Naive thymus-derived CD8-positive, alpha-beta T cell (primary cell): ENCODE results near the gene CYSRT1. TPM values are rescaled to one million over a fixed set of nuclear protein-coding genes. Genes with fewer than 3 reads are reported as not detected.

ENCODE experiments used
- ATAC-seq, 2 donors: fragments of 150-1000 bp; cut with Tn5 transposase in 1 of 2; sonication (Bioruptor Pico), chemical (Tn5 transposase) in 1 of 2; 1 replicate in 1 of 2; 2 replicates in 1 of 2; pipeline ENCODE4 v1.10.0; 2021; ENCODE audit warnings: mild to moderate bottlenecking in 2 of 2, moderate library complexity in 2 of 2
- POLR2A ChIA-PET: fragments of 350-600 bp; sonication (Branson Sonifier 250); formaldehyde crosslinking; loops from one replicate; lab custom pipeline; 2021; ENCODE audit warnings: antibody characterized with exemption; lab: Charles Lee
- DNase-seq, 10 donors: peaks; one replicate each; pipeline versions ENCODE4 v3.0.0 to v3.0.0-alpha.2; 2020 to 2022
- H3K27ac Mint-ChIP-seq, 10 donors: one replicate each; pipeline ENCODE4 v1.8.0; 2020 to 2022; ENCODE audit warnings: mild to moderate bottlenecking in 10 of 10, mixed read lengths in 10 of 10, moderate library complexity in 4 of 10, inconsistent platforms in 1 of 10
- H3K27me3 Mint-ChIP-seq, 5 donors: one replicate each; pipeline ENCODE4 v1.8.0; 2021 to 2022; ENCODE audit warnings: mixed read lengths in 5 of 5
- H3K36me3 Mint-ChIP-seq, 3 donors: one replicate each; pipeline ENCODE4 v1.8.0; 2020 to 2022; ENCODE audit warnings: mixed read lengths in 3 of 3, mild to moderate bottlenecking in 2 of 3, inconsistent platforms in 1 of 3
- H3K4me1 Mint-ChIP-seq, 4 donors: one replicate each; pipeline ENCODE4 v1.8.0; 2021 to 2022; ENCODE audit warnings: mixed read lengths in 4 of 4
- H3K4me3 Mint-ChIP-seq, 10 donors: one replicate each; pipeline ENCODE4 v1.8.0; 2020 to 2022; ENCODE audit warnings: mild to moderate bottlenecking in 10 of 10, mixed read lengths in 10 of 10, moderate library complexity in 6 of 10, inconsistent platforms in 1 of 10
- H3K9me3 Mint-ChIP-seq, 9 donors: one replicate each; pipeline ENCODE4 v1.8.0; 2020 to 2022; ENCODE audit warnings: mixed read lengths in 9 of 9, mild to moderate bottlenecking in 3 of 9, inconsistent platforms in 1 of 9, moderate library complexity in 1 of 9
- polyA plus RNA-seq, 3 donors: library from polyadenylated mRNA; unstranded; fragments of 300-500 nt; fragmentation: Illumina TruSeq; gene quantifications; one replicate each; pipeline ENCODE4 v1.2.3, GENCODE V29; 2021
- total RNA-seq, 8 experiments: library from RNA in 2 of 8; stranded (reverse) in 2 of 8; gene quantifications; one replicate each; pipeline ENCODE4 v1.2.3 and lab custom pipeline; 2021 to 2026

The CYSRT1 gene
- total and polyA plus RNA-seq, 5 experiments from 2014 or later = 0.30 to 0.47 TPM; not detected in 3

GRCh38 chr9:137184881-137185660 lies 39.9 kb upstream of the CYSRT1 start:
- no peak for DNase-seq
- peaks cover 0 to 29% (median 14%) of the 10 kb centered on the region in 3 donors for H3K36me3 Mint-ChIP-seq
- no peaks in the 10 kb centered on the region for H3K27me3 Mint-ChIP-seq
- ATAC-seq = no peak
- peaks cover 5 to 44% (median 32%) of the 10 kb centered on the region in 4 donors for H3K4me1 Mint-ChIP-seq
- H3K9me3 Mint-ChIP-seq = no peaks in the 10 kb centered on the region
- peak overlapping the region in 1 of 10 donors; percentile 48 for H3K4me3 Mint-ChIP-seq
- POLR2A ChIA-PET = interaction anchor here (0.7 to 1.4 kb wide), 2 partner anchors 10 to 55 kb away, joined by 3 read pairs; no protein-coding TSS in a partner anchor
- H3K27ac Mint-ChIP-seq = peak overlapping the region in 1 of 10 donors; percentile 52

DNA sequence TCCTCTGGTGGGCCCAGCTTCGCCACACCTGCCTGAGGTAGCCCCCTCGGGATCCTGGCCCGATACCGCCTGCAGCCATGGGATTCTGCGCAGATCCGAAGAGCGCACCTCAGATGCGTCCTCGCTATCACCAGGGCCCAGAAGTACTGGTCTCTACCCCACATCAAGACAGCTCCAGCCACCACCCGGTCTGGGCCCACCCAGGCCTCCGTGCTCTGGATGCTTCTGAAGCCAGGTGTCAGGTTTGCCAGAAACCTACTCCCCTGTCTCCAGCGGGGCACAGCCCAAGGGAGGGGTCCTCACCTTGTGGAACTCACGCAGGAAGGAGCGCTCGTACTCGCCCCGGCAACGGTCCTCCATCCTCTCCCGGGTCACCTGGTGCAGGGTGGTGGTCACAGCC lies 39.1 kb upstream of the CYSRT1 start:
- DNase-seq (no peak), ATAC-seq (no peak)
- H3K36me3 Mint-ChIP-seq = peaks cover 0 to 32% (median 13%) of the 10 kb centered on the region in 3 donors
- POLR2A ChIA-PET = interaction anchor here (0.6 to 1.4 kb wide), 2 partner anchors 11 to 759 kb away, joined by 3 to 12 read pairs; no protein-coding TSS in a partner anchor
- no peaks in the 10 kb centered on the region for H3K27me3 Mint-ChIP-seq
- H3K4me3 Mint-ChIP-seq = peak overlapping the region in 4 of 10 donors; percentile 19 to 95 (median 90)
- peaks cover 8 to 49% (median 39%) of the 10 kb centered on the region in 4 donors for H3K4me1 Mint-ChIP-seq
- no peaks in the 10 kb centered on the region for H3K9me3 Mint-ChIP-seq
- no peak overlapping the region for H3K27ac Mint-ChIP-seq

DNA sequence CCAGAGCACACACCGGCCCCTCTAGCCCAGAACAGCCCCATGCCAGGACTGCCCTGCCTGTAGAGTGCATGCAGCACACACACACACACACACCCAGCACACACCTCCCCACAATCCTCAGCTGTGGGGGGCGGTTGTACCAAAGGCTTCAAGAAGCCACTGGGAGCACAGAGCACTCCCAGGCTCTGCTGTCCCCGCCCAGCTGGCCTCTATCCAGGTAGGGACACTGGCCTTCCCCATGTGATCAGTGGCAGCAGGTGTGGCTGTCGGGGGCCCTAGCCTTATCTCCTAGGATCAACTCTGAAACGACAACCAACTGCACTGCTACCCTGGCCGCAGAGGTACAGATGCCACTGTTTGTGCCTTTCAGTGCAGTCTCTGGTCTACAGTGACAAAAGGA lies 38.6 kb upstream of the CYSRT1 start:
- DNase-seq (no peak), ATAC-seq (no peak)
- peak overlapping the region in 4 of 10 donors; percentile 47 to 96 (median 64) for H3K27ac Mint-ChIP-seq
- H3K27me3 Mint-ChIP-seq = no peaks in the 10 kb centered on the region
- H3K4me3 Mint-ChIP-seq = peak overlapping the region; percentile 30 to 95 (median 88)
- peaks cover 8 to 50% (median 41%) of the 10 kb centered on the region in 4 donors for H3K4me1 Mint-ChIP-seq
- peaks cover 0 to 32% (median 13%) of the 10 kb centered on the region in 3 donors for H3K36me3 Mint-ChIP-seq
- POLR2A ChIA-PET = interaction anchor here (0.6 to 8.1 kb wide), 5 partner anchors 12 to 759 kb away, joined by 3 to 135 read pairs (median 12); partner anchors contain the start of genes CYSRT1, NDOR1, RNF208 and RNF224
- H3K9me3 Mint-ChIP-seq = no peaks in the 10 kb centered on the region

DNA sequence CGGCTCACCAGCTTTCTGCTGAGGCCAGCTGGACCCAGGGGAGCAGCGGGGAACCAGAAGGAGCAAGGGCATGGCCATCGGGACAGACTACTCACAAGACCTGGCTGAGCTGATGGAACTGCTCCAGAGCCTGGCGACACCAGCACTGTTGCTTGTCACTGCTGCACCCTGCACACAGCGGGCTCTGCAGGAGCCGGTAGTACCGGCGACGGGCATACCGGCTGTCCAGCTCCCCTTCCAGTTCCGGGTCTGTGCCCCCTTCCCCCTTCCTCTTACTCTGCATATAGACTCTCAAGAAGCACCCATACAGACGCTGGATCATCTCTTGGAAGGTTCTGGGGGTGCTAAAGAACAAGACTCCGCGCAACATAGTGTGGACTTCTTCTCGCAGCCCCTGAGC lies 37.6 kb upstream of the CYSRT1 start:
- Mint-ChIP-seq H3K4me3 (peak overlapping the region; percentile 87 to 96 (median 91)), H3K36me3 (peaks cover 0 to 27% (median 9%) of the 10 kb centered on the region in 3 donors), H3K27ac (peak overlapping the region; percentile 83 to 97 (median 93)), H3K4me1 (peaks cover 8 to 50% (median 41%) of the 10 kb centered on the region in 4 donors), H3K9me3 (no peaks in the 10 kb centered on the region), H3K27me3 (no peaks in the 10 kb centered on the region)
- ATAC-seq (no peak), DNase-seq (no peak)
- POLR2A ChIA-PET = interaction anchor here (0.5 to 8.1 kb wide), 17 partner anchors 9 to 431 kb away, joined by 3 to 135 read pairs (median 6); partner anchors contain the start of genes CYSRT1, MAN1B1, NDOR1 and RNF208

DNA sequence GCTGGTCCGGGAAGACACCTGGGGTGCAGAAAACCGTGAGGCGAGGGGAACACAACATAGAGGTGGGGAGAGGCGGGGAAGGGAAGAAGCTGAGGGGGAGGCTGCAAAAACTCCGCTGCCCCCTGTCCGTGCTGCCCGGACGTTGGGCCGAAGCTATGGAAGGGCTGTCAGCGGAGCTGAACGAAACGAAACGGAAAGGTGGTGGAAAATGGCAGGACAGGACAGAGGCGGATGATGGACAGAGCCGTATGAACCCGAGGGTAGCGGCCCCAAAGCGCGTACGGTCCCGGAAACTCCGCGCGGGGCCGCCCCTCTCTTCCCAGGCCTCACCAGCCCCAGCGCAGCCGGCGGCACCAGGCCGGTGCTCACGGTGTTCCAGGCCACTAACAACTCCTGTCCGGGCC lies 36.9 kb upstream of the CYSRT1 start:
- no peak for DNase-seq
- H3K4me1 Mint-ChIP-seq = peaks cover 8 to 50% (median 41%) of the 10 kb centered on the region in 4 donors
- H3K9me3 Mint-ChIP-seq = no peaks in the 10 kb centered on the region
- H3K36me3 Mint-ChIP-seq = peaks cover 0 to 21% (median 9%) of the 10 kb centered on the region in 3 donors
- peak in 1 of 2 donors; percentile 21 for ATAC-seq
- peak overlapping the region; percentile 87 to 96 (median 91) for H3K4me3 Mint-ChIP-seq
- H3K27me3 Mint-ChIP-seq = no peaks in the 10 kb centered on the region
- POLR2A ChIA-PET = interaction anchor here (0.5 to 8.1 kb wide), 21 partner anchors 10 to 430 kb away, joined by 3 to 135 read pairs (median 5); partner anchors contain the start of genes CYSRT1, LRRC26, MAN1B1 and NDOR1
- peak overlapping the region; percentile 83 to 97 (median 93) for H3K27ac Mint-ChIP-seq

GRCh38 chr9:137188490-137189296 lies 36.3 kb upstream of the CYSRT1 start, which contains the start of the genes ANAPC2 and SSNA1:
ANAPC2 (minus strand) TSS chr9:137188560; CDS start chr9:137188532, 28 bp downstream.
SSNA1 (plus strand) TSS chr9:137188676; CDS start chr9:137188727, 51 bp downstream.
- Mint-ChIP-seq H3K4me3 (peak within 1 kb of the TSS; percentile 87 to 96 (median 92)), H3K27ac (peak within 1 kb of the TSS; percentile 83 to 98 (median 94)), H3K27me3 (no peaks in the 10 kb centered on the region), H3K9me3 (no peaks in the 10 kb centered on the region), H3K36me3 (peaks cover 0 to 16% (median 4%) of the 10 kb centered on the region in 3 donors), H3K4me1 (peaks cover 8 to 50% (median 41%) of the 10 kb centered on the region in 4 donors)
- DNase-seq (peak; percentile 83 to 95 (median 94)), ATAC-seq (peak; percentile 79)
- POLR2A ChIA-PET = interaction anchor here (0.8 to 8.1 kb wide), 22 partner anchors 13 to 286 kb away, joined by 3 to 135 read pairs (median 4); partner anchors contain the start of genes CYSRT1, LRRC26, MAN1B1 and NDOR1

DNA sequence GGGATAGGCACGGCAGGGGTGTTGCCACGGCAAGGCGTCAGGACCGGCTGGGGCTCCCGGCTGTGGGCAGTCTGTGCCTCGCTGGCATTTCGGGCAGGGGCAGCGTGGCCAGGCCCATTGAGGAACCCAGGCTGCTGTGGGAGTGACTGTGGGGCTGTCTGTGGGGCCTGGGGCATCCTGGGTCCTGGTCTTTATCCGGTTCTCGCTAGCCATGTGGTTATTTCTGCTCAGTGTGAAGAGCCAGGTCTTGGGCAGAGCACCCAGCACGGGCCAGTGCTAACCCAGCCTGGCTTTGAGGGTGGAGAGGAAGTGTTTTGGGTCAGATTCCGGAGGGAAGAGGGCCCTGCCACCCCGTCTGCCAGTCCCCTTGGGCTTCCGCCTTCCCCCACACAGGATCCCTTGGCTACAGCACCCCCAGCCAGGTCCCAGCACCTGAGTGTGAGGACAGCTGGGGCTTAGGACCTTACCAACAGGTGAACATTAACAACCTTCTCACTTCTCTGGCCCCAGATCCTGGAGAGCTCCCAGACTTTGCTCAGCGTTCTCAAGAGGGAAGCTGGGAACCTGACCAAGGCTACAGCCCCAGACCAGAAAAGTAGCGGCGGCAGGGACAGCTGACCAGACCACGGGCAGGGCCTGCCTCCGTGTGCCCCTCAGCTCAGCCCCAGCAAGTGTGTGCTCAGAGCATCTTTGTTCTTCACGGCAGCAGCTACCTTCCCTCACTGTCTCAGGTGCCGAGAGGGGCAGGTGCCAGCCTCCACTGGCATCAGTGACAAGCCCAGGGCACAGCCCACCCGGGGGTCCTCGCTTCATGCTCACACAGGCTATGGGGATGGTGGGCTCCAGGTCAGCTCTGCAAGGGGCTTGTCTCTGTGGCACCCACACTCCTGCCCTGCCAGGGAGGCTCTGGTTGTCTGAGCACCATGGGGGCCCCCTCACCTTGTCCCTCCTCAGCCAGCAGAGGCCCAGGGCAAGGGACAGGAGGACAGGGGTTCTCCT lies 35.4 kb upstream of the CYSRT1 start:
- ATAC-seq = no peak
- no peak for DNase-seq
- no peaks in the 10 kb centered on the region for H3K27me3 Mint-ChIP-seq
- peaks cover 6 to 46% (median 36%) of the 10 kb centered on the region in 4 donors for H3K4me1 Mint-ChIP-seq
- H3K36me3 Mint-ChIP-seq = peaks cover 0 to 7% (median 4%) of the 10 kb centered on the region in 3 donors
- peak overlapping the region; percentile 87 to 95 (median 92) for H3K4me3 Mint-ChIP-seq
- peak overlapping the region; percentile 77 to 98 (median 94) for H3K27ac Mint-ChIP-seq
- POLR2A ChIA-PET = interaction anchor here (0.8 to 8.1 kb wide), 16 partner anchors 13 to 120 kb away, joined by 3 to 135 read pairs (median 7); partner anchors contain the start of genes CYSRT1, MAN1B1, NDOR1 and NELFB
- H3K9me3 Mint-ChIP-seq = no peaks in the 10 kb centered on the region

GRCh38 chr9:137190315-137190856 lies 34.6 kb upstream of the CYSRT1 start:
- H3K4me3 Mint-ChIP-seq = peak overlapping the region; percentile 39 to 92 (median 64)
- H3K27ac Mint-ChIP-seq = peak overlapping the region in 6 of 10 donors; percentile 40 to 83 (median 58)
- ATAC-seq = no peak
- peaks cover 6 to 43% (median 36%) of the 10 kb centered on the region in 4 donors for H3K4me1 Mint-ChIP-seq
- POLR2A ChIA-PET = interaction anchor here (2.6 to 8.1 kb wide), 3 partner anchors 12 to 35 kb away, joined by 6 to 135 read pairs (median 59); partner anchors contain the start of genes CYSRT1, NDOR1, RNF208 and RNF224
- H3K27me3 Mint-ChIP-seq = no peaks in the 10 kb centered on the region
- H3K9me3 Mint-ChIP-seq = no peaks in the 10 kb centered on the region
- H3K36me3 Mint-ChIP-seq = peaks cover 0 to 4% (median 4%) of the 10 kb centered on the region in 3 donors
- DNase-seq = no peak

- H3K4me3 Mint-ChIP-seq = peak overlapping the region in 4 of 10 donors; percentile 34 to 72 (median 55)
- peaks cover 0 to 4% (median 3%) of the 10 kb centered on the region in 3 donors for H3K36me3 Mint-ChIP-seq
- ATAC-seq = no peak
- no peaks in the 10 kb centered on the region for H3K27me3 Mint-ChIP-seq
- peak overlapping the region in 5 of 10 donors; percentile 18 to 77 (median 57) for H3K27ac Mint-ChIP-seq
- POLR2A ChIA-PET = interaction anchor here (4.9 to 8.1 kb wide), 2 partner anchors 11 to 34 kb away, joined by 59 to 135 read pairs; partner anchors contain the start of genes CYSRT1, NDOR1, RNF208 and RNF224
- no peaks in the 10 kb centered on the region for H3K9me3 Mint-ChIP-seq
- peaks cover 6 to 37% (median 33%) of the 10 kb centered on the region in 4 donors for H3K4me1 Mint-ChIP-seq
- no peak for DNase-seq
These were observed 33.7 kb upstream of the CYSRT1 start for GRCh38 chr9:137191245-137191644.
